GM12891 (cell line): Measurements from ENCODE around the gene CREB5.

Experiments used
- DNase-seq: peaks from one replicate; pipeline ENCODE4 v3.0.0; 2011; ENCODE audit warnings: low spot score; ENCODE audit not compliant: insufficient read length
- FAIRE-seq: peaks from 2 replicates; lab custom pipeline; 2011; peaks lifted over from hg19 to GRCh38; lab: Jason Lieb, UNC
- PAX5 ChIP-seq: IDR thresholded peaks from 2 replicates; pipeline ENCODE4 v1.6.1; 2011; ENCODE audit warnings: low read length, moderate library complexity, mild to moderate bottlenecking; ENCODE audit not compliant: insufficient read depth, severe bottlenecking
- POLR2A ChIP-seq: IDR thresholded peaks from 2 replicates; pipeline ENCODE4 v1.6.1; 2011; ENCODE audit warnings: low read depth, low read length, control low read depth
- POLR2AphosphoS5 ChIP-seq: IDR thresholded peaks from 2 replicates; pipeline ENCODE4 v1.6.1; 2011; ENCODE audit warnings: low read depth, low read length, control low read depth
- POU2F2 ChIP-seq: IDR thresholded peaks from 2 replicates; pipeline ENCODE4 v1.6.1; 2011; ENCODE audit warnings: low read depth, mild to moderate bottlenecking, control low read depth, low read length, moderate library complexity
- SPI1 ChIP-seq: IDR thresholded peaks from 2 replicates; pipeline ENCODE4 v1.6.1; 2011; ENCODE audit warnings: low read depth, low read length, control low read depth
- TAF1 ChIP-seq: IDR thresholded peaks from 2 replicates; pipeline ENCODE4 v1.6.1; 2011; ENCODE audit warnings: low read depth, low read length, control low read depth

CREB5 gene

DNA sequence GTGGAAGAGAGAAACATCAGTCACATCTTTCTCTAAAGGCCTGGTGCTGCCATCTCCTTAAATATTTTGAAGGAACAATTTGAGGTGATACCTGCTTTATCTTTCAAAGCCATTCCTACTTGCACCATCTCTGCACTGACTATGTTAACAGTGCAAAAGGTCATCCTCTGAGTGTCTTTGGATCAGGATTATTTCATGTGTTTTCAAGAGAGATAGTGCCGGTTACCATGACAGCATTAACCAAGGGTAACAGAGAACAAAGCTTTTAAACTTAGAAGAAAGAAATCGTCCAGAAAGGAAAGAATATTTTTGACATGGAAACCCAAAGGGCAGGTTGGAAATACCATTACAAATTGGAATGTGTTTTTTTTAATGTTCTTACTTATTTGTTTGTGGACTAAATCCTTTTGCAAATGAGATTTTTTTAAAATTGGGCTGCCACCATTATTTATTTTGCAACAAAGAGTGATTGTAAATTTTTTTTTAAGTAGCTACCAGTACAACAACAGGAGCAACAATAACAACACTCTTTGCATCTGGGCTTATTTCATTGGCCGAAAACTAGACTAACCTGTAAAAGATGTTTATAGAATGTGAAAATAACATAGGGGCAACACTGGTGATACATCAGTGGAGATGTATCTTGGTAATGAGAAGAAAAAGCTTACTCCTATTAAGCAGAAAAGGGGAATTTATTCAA is 234.2 kb downstream of the CREB5 start:
- FAIRE-seq (no peak), DNase-seq (no peak)

GRCh38 chr7:28647076-28647421 is 234.7 kb downstream of the CREB5 start:
- no peak for DNase-seq
- no peak for FAIRE-seq
- no peak for TF ChIP-seq TAF1
- TF ChIP-seq POLR2A, result no peak
- no peak for TF ChIP-seq POU2F2
- TF ChIP-seq SPI1, result no peak
- TF ChIP-seq PAX5, result no peak
- TF ChIP-seq POLR2AphosphoS5, result no peak

More for the DNA sequence above, 234.2 kb downstream of the CREB5 start:
- TF ChIP-seq PAX5 (no peak), SPI1 (no peak), POLR2A (no peak), POU2F2 (no peak), TAF1 (no peak)

- TF ChIP-seq POU2F2 (no peak), POLR2A (no peak), PAX5 (no peak), TAF1 (no peak), SPI1 (no peak), POLR2AphosphoS5 (no peak)
- FAIRE-seq (no peak), DNase-seq (no peak)
Measured at GRCh38 chr7:28649189-28649588, 236.9 kb downstream of the CREB5 start.

GRCh38 chr7:28649811-28650210 is 237.5 kb downstream of the CREB5 start:
- no peak for TF ChIP-seq POU2F2
- no peak for TF ChIP-seq PAX5
- TF ChIP-seq TAF1, result no peak
- no peak for TF ChIP-seq POLR2AphosphoS5
- no peak for TF ChIP-seq SPI1
- no peak for TF ChIP-seq POLR2A
- FAIRE-seq, result no peak
- no peak for DNase-seq

DNA sequence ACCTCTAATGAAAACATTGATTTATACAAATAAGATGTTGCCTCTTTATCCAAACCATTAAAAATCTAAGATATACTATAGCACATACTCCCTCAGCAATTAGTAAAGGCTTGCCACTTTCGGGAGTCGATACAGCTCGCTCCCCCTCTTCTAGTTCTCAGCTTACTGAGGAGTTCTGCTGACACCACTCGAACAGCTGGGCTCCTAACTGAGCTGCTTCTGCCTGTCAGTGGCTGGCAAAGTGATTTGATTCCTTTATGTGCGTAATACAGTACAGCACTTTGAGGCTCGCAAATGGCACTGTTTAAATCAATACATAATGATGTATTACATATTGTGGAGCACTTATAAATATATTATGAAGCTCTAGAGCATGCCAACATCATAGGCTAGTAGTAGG is 241.8 kb downstream of the CREB5 start:
- FAIRE-seq (no peak), DNase-seq (no peak)

GRCh38 chr7:28656529-28656928 is 244.2 kb downstream of the CREB5 start:
- FAIRE-seq (no peak), DNase-seq (no peak)
- no peak for TF ChIP-seq SPI1
- no peak for TF ChIP-seq POLR2AphosphoS5
- TF ChIP-seq TAF1, result no peak
- no peak for TF ChIP-seq POU2F2
- no peak for TF ChIP-seq POLR2A
- no peak for TF ChIP-seq PAX5

More for the DNA sequence above, 241.8 kb downstream of the CREB5 start:
- TF ChIP-seq POLR2AphosphoS5, result no peak
- TF ChIP-seq POU2F2, result no peak
- TF ChIP-seq TAF1, result no peak
- no peak for TF ChIP-seq PAX5
- TF ChIP-seq POLR2A, result no peak
- TF ChIP-seq SPI1, result no peak

DNA sequence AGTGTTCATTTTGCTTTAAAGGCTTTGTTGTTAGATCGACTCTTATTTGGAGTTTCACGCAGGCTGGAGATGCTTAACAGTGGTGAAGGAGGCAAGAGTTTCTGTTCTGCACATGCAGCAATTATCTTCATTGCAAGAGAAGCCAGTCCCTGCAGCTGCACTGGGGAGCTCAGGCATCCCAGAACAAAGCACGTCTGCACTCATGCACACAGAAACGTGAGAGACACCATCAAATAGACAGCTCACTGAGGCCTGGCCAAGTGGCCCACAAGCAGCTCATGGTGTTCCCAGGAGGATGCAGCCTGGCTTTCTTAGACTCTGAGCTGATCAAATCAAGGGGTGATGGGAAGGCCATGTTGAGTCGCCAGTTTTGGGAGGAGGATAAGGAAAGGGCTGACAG is 246.1 kb downstream of the CREB5 start:
- DNase-seq (no peak), FAIRE-seq (no peak)
- no peak for TF ChIP-seq SPI1
- TF ChIP-seq POLR2AphosphoS5, result no peak
- TF ChIP-seq TAF1, result no peak
- TF ChIP-seq PAX5, result no peak
- no peak for TF ChIP-seq POU2F2
- TF ChIP-seq POLR2A, result no peak

DNA sequence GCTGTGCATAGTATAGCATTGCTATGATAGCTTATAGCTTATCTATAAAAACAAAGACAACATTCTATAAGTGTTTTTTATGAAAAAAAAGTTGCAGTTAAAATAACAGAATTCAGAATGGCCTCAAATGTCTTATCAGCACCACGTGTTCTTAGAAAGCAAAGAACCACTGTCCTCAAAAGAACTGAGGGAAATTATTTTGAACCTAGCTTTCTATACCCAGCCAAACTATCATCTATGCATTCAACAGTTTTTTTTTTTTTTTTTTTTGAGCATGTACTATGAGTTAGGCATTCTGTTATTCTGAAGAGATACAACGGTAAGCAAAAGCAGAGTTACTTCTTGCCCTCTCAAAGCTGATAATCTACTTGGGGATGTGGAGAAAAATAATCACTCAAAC is 247.8 kb downstream of the CREB5 start:
- FAIRE-seq, result no peak
- TF ChIP-seq POLR2AphosphoS5 (no peak), SPI1 (no peak), PAX5 (no peak), POU2F2 (no peak), POLR2A (no peak), TAF1 (no peak)
- DNase-seq, result no peak

DNA sequence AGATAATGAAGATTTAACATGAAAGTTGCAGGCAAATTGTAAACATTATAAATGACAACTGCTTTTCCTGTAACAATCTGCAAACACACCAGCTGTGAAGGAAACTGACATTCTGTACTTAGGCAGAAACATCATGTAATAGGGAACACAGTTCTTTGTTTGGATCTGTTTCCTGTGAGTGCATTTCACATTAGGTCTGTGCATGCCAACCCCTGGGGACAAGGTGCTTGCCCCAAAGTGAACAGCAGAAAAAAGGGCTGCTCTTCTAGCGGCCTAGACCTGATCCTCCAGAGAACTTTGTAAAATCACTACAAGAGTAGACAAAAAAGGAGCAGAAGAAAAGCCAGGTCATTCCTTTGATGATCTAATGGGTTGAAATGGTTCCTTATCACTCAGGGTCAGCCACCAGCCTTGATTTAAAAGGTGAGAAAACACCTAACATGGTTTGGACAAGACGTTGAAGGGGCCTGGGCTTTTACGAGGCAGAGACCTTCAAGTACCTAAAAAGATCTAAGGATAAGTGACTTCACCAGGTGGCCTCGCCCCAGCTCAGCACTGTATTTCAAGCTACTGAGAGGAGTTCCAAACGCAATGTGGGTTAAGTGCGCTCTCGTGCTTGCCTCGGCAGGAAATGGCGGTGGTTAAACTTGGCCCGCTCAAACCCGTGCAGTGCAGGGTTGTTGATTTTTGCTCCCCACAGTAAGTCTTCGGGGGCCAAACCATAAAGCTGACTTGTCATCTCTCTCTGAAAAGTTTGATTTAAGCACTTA is 249.7 kb downstream of the CREB5 start:
- no peak for FAIRE-seq
- no peak for DNase-seq
- TF ChIP-seq PAX5 (no peak), POLR2AphosphoS5 (no peak), POLR2A (no peak), POU2F2 (no peak)

GRCh38 chr7:28666154-28666553 is 253.8 kb downstream of the CREB5 start:
- no peak for TF ChIP-seq POLR2A
- no peak for TF ChIP-seq POLR2AphosphoS5
- no peak for TF ChIP-seq POU2F2
- no peak for TF ChIP-seq SPI1
- no peak for TF ChIP-seq TAF1
- no peak for TF ChIP-seq PAX5
- DNase-seq, result no peak
- FAIRE-seq, result no peak
